ENCODE measurements around the gene CHD9NB.

The CHD9NB gene

DNA sequence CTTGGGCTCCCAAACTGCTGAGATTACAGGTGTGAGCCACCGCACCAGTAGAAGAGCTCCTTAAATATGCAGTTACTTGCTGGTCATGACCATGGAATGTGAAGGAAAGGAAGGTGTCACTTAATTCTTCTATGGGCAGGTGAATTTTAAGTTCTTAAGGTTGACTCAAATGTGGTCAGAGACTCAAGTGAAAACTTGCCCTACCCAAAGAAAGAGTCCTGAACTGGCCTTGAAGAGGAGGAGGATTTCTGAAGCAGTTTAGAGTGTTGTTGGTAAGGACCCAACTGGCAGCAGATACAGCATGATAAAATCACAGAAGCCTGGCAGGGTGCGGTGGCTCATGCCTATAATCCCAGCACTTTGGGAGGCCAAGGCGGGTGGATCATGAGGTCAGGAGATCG is 31.4 kb upstream of the CHD9NB start (continued):
- TF ChIP-seq, protein P1, sequence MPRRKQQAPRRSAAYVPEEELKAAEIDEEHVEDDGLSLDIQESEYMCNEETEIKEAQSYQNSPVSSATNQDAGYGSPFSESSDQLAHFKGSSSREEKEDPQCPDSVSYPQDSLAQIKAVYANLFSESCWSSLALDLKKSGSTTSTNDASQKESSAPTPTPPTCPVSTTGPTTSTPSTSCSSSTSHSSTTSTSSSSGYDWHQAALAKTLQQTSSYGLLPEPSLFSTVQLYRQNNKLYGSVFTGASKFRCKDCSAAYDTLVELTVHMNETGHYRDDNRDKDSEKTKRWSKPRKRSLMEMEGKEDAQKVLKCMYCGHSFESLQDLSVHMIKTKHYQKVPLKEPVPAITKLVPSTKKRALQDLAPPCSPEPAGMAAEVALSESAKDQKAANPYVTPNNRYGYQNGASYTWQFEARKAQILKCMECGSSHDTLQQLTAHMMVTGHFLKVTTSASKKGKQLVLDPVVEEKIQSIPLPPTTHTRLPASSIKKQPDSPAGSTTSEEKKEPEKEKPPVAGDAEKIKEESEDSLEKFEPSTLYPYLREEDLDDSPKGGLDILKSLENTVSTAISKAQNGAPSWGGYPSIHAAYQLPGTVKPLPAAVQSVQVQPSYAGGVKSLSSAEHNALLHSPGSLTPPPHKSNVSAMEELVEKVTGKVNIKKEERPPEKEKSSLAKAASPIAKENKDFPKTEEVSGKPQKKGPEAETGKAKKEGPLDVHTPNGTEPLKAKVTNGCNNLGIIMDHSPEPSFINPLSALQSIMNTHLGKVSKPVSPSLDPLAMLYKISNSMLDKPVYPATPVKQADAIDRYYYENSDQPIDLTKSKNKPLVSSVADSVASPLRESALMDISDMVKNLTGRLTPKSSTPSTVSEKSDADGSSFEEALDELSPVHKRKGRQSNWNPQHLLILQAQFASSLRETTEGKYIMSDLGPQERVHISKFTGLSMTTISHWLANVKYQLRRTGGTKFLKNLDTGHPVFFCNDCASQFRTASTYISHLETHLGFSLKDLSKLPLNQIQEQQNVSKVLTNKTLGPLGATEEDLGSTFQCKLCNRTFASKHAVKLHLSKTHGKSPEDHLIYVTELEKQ (tag by site-specific recombination; IDR thresholded peaks at IDR 0.05; ENCODE audit: borderline replicate concordance), result no peak
- no peak for TF ChIP-seq SETDB1 (IDR thresholded peaks at IDR 0.05; ENCODE audit: insufficient read length, low read length)
- no peak for TF ChIP-seq ZFP41 (tag by site-specific recombination; IDR thresholded peaks at IDR 0.05; ENCODE audit: borderline replicate concordance)
- no peak for TF ChIP-seq ZNF561 (tag by site-specific recombination; IDR thresholded peaks at IDR 0.05; ENCODE audit: borderline replicate concordance)
- no peak for TF ChIP-seq MEIS1 (CRISPR knock-in tag; IDR thresholded peaks at IDR 0.05; ENCODE audit: borderline replicate concordance)
- TF ChIP-seq ZNF664 (tag by site-specific recombination; IDR thresholded peaks at IDR 0.05), result no peak
- TF ChIP-seq, protein P2, sequence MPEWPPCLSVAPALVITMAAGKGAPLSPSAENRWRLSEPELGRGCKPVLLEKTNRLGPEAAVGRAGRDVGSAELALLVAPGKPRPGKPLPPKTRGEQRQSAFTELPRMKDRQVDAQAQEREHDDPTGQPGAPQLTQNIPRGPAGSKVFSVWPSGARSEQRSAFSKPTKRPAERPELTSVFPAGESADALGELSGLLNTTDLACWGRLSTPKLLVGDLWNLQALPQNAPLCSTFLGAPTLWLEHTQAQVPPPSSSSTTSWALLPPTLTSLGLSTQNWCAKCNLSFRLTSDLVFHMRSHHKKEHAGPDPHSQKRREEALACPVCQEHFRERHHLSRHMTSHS (tag by site-specific recombination; IDR thresholded peaks at IDR 0.05), result no peak
- TF ChIP-seq, protein P3, sequence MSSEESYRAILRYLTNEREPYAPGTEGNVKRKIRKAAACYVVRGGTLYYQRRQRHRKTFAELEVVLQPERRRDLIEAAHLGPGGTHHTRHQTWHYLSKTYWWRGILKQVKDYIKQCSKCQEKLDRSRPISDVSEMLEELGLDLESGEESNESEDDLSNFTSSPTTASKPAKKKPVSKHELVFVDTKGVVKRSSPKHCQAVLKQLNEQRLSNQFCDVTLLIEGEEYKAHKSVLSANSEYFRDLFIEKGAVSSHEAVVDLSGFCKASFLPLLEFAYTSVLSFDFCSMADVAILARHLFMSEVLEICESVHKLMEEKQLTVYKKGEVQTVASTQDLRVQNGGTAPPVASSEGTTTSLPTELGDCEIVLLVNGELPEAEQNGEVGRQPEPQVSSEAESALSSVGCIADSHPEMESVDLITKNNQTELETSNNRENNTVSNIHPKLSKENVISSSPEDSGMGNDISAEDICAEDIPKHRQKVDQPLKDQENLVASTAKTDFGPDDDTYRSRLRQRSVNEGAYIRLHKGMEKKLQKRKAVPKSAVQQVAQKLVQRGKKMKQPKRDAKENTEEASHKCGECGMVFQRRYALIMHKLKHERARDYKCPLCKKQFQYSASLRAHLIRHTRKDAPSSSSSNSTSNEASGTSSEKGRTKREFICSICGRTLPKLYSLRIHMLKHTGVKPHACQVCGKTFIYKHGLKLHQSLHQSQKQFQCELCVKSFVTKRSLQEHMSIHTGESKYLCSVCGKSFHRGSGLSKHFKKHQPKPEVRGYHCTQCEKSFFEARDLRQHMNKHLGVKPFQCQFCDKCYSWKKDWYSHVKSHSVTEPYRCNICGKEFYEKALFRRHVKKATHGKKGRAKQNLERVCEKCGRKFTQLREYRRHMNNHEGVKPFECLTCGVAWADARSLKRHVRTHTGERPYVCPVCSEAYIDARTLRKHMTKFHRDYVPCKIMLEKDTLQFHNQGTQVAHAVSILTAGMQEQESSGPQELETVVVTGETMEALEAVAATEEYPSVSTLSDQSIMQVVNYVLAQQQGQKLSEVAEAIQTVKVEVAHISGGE (tag by site-specific recombination; conservative IDR thresholded peaks at IDR 0.05; ENCODE audit: low read depth), result no peak
- no peak for TF ChIP-seq ZFP69B (tag by site-specific recombination; IDR thresholded peaks at IDR 0.05)
- TF ChIP-seq ZNF530 (tag by site-specific recombination; IDR thresholded peaks at IDR 0.05; ENCODE audit: low read depth), result no peak
- TF ChIP-seq HOXA7 (CRISPR knock-in tag; IDR thresholded peaks at IDR 0.05; ENCODE audit: borderline replicate concordance), result no peak
- TF ChIP-seq ZNF132 (tag by site-specific recombination; IDR thresholded peaks at IDR 0.05; ENCODE audit: borderline replicate concordance), result no peak

DNA sequence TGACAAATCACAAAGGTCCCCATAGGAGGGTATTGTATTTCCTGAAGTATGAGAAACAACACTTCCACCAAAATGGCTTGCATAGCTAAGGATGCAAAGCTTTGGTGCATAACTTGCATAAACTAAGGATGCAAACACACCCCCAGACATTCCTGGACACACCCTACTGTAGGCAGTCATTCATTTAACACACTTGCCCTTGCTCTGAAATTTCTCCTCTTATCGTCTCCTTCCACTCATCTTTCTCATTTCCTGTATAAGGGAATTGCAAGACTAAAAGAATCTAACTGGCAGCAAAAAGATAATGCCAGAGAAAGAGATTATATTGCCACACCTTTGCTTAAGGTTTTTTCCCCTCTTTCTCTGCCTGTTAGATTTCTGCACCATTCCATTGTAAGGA is 30.4 kb upstream of the CHD9NB start:
- Histone ChIP-seq H3K27ac (ENCODE audit: extremely low read depth, low read depth, low read length) (no peak overlapping the region), H3K36me3 (ENCODE audit: control insufficient read depth in 2 of 2, insufficient read depth in 1 of 2, low read length in 2 of 2) (no peaks in the 10 kb centered on the region; a peak in 1 of 3 replicates), H3K9me3 (ENCODE audit: control insufficient read depth, insufficient read depth, low read depth, low read length) (no peaks in the 10 kb centered on the region), H3K4me3 (ENCODE audit: low read depth, low read length) (no peak overlapping the region), H3K4me1 (ENCODE audit: control insufficient read depth, insufficient read depth, low read length) (peaks cover 8% of the 10 kb centered on the region; the same call in 1 of the 2 replicates)
- ChIA-PET POLR2A (no interaction called here), CTCF (no interaction called here)
- TF ChIP-seq, protein P4, sequence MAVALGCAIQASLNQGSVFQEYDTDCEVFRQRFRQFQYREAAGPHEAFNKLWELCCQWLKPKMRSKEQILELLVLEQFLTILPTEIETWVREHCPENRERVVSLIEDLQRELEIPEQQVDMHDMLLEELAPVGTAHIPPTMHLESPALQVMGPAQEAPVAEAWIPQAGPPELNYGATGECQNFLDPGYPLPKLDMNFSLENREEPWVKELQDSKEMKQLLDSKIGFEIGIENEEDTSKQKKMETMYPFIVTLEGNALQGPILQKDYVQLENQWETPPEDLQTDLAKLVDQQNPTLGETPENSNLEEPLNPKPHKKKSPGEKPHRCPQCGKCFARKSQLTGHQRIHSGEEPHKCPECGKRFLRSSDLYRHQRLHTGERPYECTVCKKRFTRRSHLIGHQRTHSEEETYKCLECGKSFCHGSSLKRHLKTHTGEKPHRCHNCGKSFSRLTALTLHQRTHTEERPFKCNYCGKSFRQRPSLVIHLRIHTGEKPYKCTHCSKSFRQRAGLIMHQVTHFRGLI (tag by site-specific recombination; IDR thresholded peaks at IDR 0.05), result no peak
- TF ChIP-seq, protein P5, sequence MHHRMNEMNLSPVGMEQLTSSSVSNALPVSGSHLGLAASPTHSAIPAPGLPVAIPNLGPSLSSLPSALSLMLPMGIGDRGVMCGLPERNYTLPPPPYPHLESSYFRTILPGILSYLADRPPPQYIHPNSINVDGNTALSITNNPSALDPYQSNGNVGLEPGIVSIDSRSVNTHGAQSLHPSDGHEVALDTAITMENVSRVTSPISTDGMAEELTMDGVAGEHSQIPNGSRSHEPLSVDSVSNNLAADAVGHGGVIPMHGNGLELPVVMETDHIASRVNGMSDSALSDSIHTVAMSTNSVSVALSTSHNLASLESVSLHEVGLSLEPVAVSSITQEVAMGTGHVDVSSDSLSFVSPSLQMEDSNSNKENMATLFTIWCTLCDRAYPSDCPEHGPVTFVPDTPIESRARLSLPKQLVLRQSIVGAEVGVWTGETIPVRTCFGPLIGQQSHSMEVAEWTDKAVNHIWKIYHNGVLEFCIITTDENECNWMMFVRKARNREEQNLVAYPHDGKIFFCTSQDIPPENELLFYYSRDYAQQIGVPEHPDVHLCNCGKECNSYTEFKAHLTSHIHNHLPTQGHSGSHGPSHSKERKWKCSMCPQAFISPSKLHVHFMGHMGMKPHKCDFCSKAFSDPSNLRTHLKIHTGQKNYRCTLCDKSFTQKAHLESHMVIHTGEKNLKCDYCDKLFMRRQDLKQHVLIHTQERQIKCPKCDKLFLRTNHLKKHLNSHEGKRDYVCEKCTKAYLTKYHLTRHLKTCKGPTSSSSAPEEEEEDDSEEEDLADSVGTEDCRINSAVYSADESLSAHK (tag by site-specific recombination; IDR thresholded peaks at IDR 0.05), result no peak
- TF ChIP-seq BCL11B (tag by site-specific recombination; IDR thresholded peaks at IDR 0.05; ENCODE audit: low read depth), result no peak
- no peak for TF ChIP-seq ZNF16 (tag by site-specific recombination; IDR thresholded peaks at IDR 0.05; ENCODE audit: low read depth)
- TF ChIP-seq ZNF529 (tag by site-specific recombination; IDR thresholded peaks at IDR 0.05; ENCODE audit: insufficient replicate concordance), result no peak
- TF ChIP-seq HOXD13 (CRISPR knock-in tag; IDR thresholded peaks at IDR 0.05; ENCODE audit: borderline replicate concordance), result no peak
- no peak for TF ChIP-seq ZNF132 (tag by site-specific recombination; IDR thresholded peaks at IDR 0.05; ENCODE audit: borderline replicate concordance)
- TF ChIP-seq ZXDB (tag by site-specific recombination; IDR thresholded peaks at IDR 0.05), result no peak
- TF ChIP-seq ZNF146 (tag by site-specific recombination; IDR thresholded peaks at IDR 0.05), result no peak
- TF ChIP-seq, protein P6, sequence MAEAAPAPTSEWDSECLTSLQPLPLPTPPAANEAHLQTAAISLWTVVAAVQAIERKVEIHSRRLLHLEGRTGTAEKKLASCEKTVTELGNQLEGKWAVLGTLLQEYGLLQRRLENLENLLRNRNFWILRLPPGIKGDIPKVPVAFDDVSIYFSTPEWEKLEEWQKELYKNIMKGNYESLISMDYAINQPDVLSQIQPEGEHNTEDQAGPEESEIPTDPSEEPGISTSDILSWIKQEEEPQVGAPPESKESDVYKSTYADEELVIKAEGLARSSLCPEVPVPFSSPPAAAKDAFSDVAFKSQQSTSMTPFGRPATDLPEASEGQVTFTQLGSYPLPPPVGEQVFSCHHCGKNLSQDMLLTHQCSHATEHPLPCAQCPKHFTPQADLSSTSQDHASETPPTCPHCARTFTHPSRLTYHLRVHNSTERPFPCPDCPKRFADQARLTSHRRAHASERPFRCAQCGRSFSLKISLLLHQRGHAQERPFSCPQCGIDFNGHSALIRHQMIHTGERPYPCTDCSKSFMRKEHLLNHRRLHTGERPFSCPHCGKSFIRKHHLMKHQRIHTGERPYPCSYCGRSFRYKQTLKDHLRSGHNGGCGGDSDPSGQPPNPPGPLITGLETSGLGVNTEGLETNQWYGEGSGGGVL (tag by site-specific recombination; IDR thresholded peaks at IDR 0.05), result no peak
- TF ChIP-seq ZNF350 (tag by site-specific recombination; IDR thresholded peaks at IDR 0.05), result no peak
- TF ChIP-seq ZNF530 (tag by site-specific recombination; IDR thresholded peaks at IDR 0.05; ENCODE audit: low read depth), result no peak

All from HEK293 (cell line).